ENCODE results near the gene MPPED1.

MPPED1 gene

DNA sequence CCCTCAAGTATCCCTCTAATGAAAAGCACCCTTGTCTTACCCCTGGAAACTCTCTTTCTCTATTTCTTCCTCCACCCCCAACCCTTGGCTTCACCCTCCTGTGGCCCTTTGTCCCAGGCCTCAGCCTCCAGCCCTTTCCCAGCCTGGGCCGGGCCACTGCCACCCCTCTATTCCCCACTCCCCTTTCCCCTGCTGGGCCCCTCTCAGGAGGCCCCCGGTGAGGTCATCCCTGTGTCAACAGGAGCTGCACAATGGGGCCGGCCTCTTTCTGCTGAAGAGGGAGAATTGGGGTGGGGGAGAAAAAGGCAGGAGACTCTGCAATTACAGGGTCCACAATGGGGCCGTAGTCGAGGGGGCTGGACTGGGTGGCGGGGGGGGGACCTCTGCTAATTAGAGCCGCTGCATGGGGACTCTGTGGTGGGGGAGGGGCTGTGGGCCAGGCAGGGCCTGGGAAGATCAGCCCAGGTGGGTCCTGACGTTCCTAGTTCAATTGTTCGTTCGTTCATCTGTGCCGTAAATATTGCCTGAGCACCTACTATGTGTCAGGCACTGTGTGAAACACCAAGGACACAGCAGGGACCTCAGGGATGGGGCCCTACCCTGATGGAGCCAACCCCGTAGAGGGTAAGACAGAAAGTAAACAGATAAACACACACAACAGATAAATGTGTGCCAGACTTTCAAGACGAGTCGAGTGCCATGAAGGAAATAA, 18.5 kb upstream of the MPPED1 start:
- Histone ChIP-seq H3K27ac (no peak overlapping the region), H3K4me3 (no peak overlapping the region)
- no peak for TF ChIP-seq CTCF (IDR thresholded peaks at IDR 0.05)
- DNase-seq (ENCODE audit: low spot score) = no peak

DNA sequence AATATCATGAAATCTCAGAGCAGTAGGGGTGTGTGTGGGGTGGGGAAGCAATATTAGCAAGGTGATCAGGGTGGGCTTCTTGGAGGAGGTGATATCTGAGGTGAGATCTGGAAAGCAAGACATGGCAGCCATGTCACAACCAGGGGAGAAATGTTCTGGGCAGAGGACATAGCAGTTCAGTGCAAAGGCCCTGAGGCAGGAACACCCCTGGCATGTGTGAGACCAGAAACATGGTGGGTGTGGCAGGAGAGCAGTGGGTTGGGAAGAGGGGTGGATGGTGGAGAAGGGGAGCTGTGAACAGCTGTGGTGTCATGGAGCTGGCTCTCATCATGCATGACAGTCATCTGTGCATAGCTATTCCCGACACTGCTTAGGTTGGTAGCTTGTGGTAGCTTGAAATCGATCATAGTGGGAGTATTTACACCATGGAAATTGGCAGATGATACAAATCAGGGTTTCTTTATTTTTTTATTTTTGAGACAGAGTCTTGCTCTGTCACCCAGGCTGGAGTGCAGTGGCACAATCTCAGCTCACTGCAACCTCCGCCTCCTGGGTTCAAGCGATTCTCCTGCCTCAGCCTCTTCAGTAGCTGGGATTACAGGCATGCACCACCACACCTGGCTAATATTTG, 17.9 kb upstream of the MPPED1 start:
- H3K4me3 ChIP-seq = no peak overlapping the region
- DNase-seq (ENCODE audit: low spot score) = no peak
- no peak for TF ChIP-seq CTCF (IDR thresholded peaks at IDR 0.05)

DNA sequence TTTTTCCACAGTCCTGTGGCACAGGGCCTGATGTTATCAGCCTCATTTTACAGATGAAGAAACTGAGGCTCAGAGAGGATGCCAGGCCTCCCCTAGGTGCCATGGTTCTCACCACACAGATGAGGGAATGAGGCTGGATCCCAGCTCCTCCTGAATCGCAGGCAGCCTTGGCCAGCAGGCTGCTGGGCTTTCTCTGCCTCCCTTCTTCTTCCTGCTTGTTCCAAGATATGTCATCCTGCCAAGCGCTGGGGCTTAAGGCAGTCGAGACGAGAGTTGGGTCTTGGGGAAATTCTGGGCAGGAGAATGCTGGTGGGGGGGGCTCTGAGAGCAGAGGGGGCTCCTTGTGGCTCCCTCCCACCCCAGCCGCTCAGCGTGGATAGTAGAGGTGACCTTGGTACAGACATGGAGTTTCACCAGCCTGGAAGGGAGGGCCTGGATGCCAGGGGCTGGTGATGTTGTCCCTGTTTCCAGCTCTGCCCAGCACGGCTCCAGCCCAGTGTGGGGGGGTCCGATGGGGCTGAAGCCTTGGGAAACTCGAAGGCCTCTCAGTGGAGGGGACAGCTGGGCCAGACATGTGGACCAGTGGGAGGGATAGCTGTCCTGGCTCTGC, 16.6 kb upstream of the MPPED1 start:
- Histone ChIP-seq H3K4me3 (no peak overlapping the region), H3K27ac (no peak overlapping the region)
- DNase-seq (ENCODE audit: low spot score) = no peak
- no peak for TF ChIP-seq CTCF (IDR thresholded peaks at IDR 0.05)

More for the DNA sequence above, 17.9 kb upstream of the MPPED1 start:
- H3K27ac ChIP-seq = no peak overlapping the region

- Histone ChIP-seq H3K4me3 (no peak overlapping the region), H3K27ac (no peak overlapping the region)
- TF ChIP-seq CTCF (IDR thresholded peaks at IDR 0.05) = no peak
- DNase-seq (ENCODE audit: low spot score) = no peak
Observed at GRCh38 chr22:43396321-43396933, 15.4 kb upstream of the MPPED1 start.

DNA sequence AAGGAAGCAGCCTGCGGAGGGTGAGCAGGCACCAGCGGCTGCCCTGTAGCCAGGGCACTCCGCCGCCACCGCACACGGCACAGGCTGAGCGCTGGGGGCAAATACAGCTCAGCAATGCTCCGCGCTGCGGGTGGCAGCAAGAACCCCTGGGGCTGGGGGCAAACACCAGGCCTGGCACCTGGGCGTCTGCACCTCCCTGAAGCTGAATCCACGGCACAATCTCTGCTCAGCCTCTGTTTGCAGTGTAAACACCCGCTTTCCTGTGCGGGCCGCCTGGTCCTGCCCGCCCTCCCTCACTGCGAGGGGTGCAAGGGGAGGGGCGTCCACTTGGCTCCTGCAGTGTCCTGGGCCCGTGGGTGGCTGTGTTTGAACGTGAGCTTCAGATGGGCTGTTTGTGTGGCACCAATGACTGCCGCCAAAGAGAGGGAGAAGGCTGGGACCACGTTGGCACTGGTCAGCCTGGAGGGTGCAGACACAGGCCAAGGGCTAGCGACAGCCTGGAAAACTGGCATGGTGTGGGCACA, 14.8 kb upstream of the MPPED1 start:
- no peak for DNase-seq (ENCODE audit: low spot score)
- no peak overlapping the region for H3K27ac ChIP-seq
- TF ChIP-seq CTCF (IDR thresholded peaks at IDR 0.05) = no peak
- no peak overlapping the region for H3K4me3 ChIP-seq

DNA sequence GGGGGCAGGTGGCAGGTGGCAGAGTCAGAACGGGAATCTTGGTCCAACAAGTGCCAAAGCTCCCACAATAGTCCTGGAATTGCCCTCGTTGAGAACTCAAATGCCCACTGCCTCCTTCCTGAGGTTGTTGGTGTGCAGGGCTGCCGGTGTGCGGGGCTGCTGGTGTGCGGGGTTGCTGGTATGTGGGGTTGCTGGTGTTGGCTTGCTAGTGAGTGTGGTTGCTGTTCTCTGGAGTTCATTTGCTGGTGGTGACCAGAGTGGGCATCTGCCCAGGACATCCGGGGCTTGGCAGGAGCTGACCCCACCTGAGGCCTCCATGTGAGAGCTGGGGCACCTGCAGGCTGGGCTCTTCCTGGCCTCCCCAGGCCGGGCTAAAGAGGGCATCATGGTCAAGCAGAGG, 14.0 kb upstream of the MPPED1 start:
- DNase-seq (ENCODE audit: low spot score) = no peak
- no peak for TF ChIP-seq CTCF (IDR thresholded peaks at IDR 0.05)
- H3K27ac ChIP-seq = no peak overlapping the region
- H3K4me3 ChIP-seq = no peak overlapping the region

All from coronary artery (tissue), 2 donors.